Activated CD4-positive, CD25-positive, alpha-beta regulatory T cell treated with anti-CD3 and anti-CD28 coated beads, Interleukin-2, amount 50 U/mL, for 16 hours (primary cell): ENCODE measurements around the gene TNFRSF4.

Source experiments
- DNase-seq: peaks from one replicate; pipeline ENCODE4 v3.0.0-alpha.2; 2020; ENCODE audit warnings: low read depth, low spot score

Gene TNFRSF4

GRCh38 chr1:1169429-1170214, 44.3 kb downstream of the TNFRSF4 start:
- DNase-seq: no peak

- DNase-seq: no peak
Observed at GRCh38 chr1:1168451-1169411, 45.2 kb downstream of the TNFRSF4 start.

GRCh38 chr1:1167841-1168450, 46.0 kb downstream of the TNFRSF4 start:
- DNase-seq: no peak

- DNase-seq: no peak
Observed at GRCh38 chr1:1167398-1167821, 46.5 kb downstream of the TNFRSF4 start.

- no peak for DNase-seq
Observed at GRCh38 chr1:1166642-1167397, 47.1 kb downstream of the TNFRSF4 start.

- DNase-seq: no peak
Observed at GRCh38 chr1:1165900-1166421, 48.0 kb downstream of the TNFRSF4 start.

- DNase-seq: no peak
Observed at GRCh38 chr1:1165485-1165884, 48.5 kb downstream of the TNFRSF4 start.

- DNase-seq: no peak
Observed at GRCh38 chr1:1164701-1165451, 49.1 kb downstream of the TNFRSF4 start.

GRCh38 chr1:1164361-1164700, 49.6 kb downstream of the TNFRSF4 start:
- no peak for DNase-seq

- no peak for DNase-seq
Observed at GRCh38 chr1:1163538-1164070, 50.3 kb downstream of the TNFRSF4 start.

- DNase-seq: no peak
Observed at GRCh38 chr1:1162597-1163537, 51.1 kb downstream of the TNFRSF4 start.

- no peak for DNase-seq
Observed at GRCh38 chr1:1161683-1162079, 52.3 kb downstream of the TNFRSF4 start.
